Measurements from ENCODE around the gene CCDC34. TPM values are rescaled to one million over a fixed set of nuclear protein-coding genes. Genes with fewer than 3 reads are reported as not detected.

The CCDC34 gene
- total RNA-seq, 1 experiment from 2014 or later = 18.7 TPM

GRCh38 chr11:27410272-27410671 lies 47.3 kb upstream of the CCDC34 start:
- RAD21 ChIA-PET (ENCODE audit: low non-redundant PET in 1 of 2, low total read pairs in 2 of 2, uncharacterized antibody in 2 of 2, unreplicated experiment in 2 of 2) = no interaction called here
- CTCF ChIA-PET = no interaction called here
- intact Hi-C loops (cut with micrococcal nuclease) = no loop called here

GRCh38 chr11:27409742-27410141 lies 46.7 kb upstream of the CCDC34 start:
- no peak overlapping the region for H3K27ac ChIP-seq (ENCODE audit: low read depth, low read length)
- no peaks in the 10 kb centered on the region for H3K27me3 ChIP-seq (ENCODE audit: insufficient read depth, low read length)
- no peaks in the 10 kb centered on the region for H3K9me2 ChIP-seq (ENCODE audit: insufficient read depth)
- H3K4me3 ChIP-seq (replicated peaks in 1 of 2; ENCODE audit: low read depth in 1 of 2, low read length in 2 of 2) = no peak overlapping the region
- H4K20me1 ChIP-seq (ENCODE audit: insufficient read depth) = no peaks in the 10 kb centered on the region
- H3K4me2 ChIP-seq (ENCODE audit: low read length) = no peak overlapping the region
- no TSS peak for BruUV-seq (replicated peaks)
- H3K9me3 ChIP-seq (ENCODE audit: control insufficient read depth in 1 of 2, insufficient read depth in 1 of 2, low read depth in 1 of 2, low read length in 2 of 2) = no peaks in the 10 kb centered on the region
- ChIA-PET POLR2A (no interaction called here), RAD21 (ENCODE audit: low non-redundant PET in 1 of 2, low total read pairs in 2 of 2, uncharacterized antibody in 2 of 2, unreplicated experiment in 2 of 2) (no interaction called here), CTCF (no interaction called here)
- H3K9ac ChIP-seq (ENCODE audit: low read length) = no peak overlapping the region
- no peaks in the 10 kb centered on the region for H3K4me1 ChIP-seq (ENCODE audit: control insufficient read depth in 1 of 2, insufficient read depth in 2 of 2, low read length in 2 of 2)
- no peak for TF ChIP-seq ZFX (IDR thresholded peaks at IDR 0.05)
- no peak for TF ChIP-seq YY1 (IDR thresholded peaks at IDR 0.05; ENCODE audit: extremely low read depth, insufficient replicate concordance, low read depth, low read length)
- TF ChIP-seq, protein P1, sequence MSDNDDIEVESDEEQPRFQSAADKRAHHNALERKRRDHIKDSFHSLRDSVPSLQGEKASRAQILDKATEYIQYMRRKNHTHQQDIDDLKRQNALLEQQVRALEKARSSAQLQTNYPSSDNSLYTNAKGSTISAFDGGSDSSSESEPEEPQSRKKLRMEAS (IDR thresholded peaks at IDR 0.05) = no peak
- TF ChIP-seq SRF (IDR thresholded peaks at IDR 0.05; ENCODE audit: low read depth) = no peak
- intact Hi-C loops (cut with micrococcal nuclease) = no loop called here
- no peaks in the 10 kb centered on the region for H3K36me3 ChIP-seq (ENCODE audit: control insufficient read depth in 1 of 2, insufficient read depth in 2 of 2, low read length in 2 of 2)
- no peaks in the 10 kb centered on the region for H3K79me2 ChIP-seq (ENCODE audit: insufficient read depth, low read length)
- DNase-seq (ENCODE audit: low read depth, low spot score) = no peak
- no peak for ATAC-seq
- no peak overlapping the region for H2AFZ ChIP-seq (ENCODE audit: low read depth, low read length, poor library complexity, severe bottlenecking)

More at GRCh38 chr11:27410272-27410671, 47.3 kb upstream of the CCDC34 start:
- Histone ChIP-seq H3K4me2 (ENCODE audit: low read length) (no peak overlapping the region), H3K27me3 (ENCODE audit: insufficient read depth, low read length) (no peaks in the 10 kb centered on the region), H3K9ac (ENCODE audit: low read length) (no peak overlapping the region), H3K4me3 (replicated peaks in 1 of 2; ENCODE audit: low read depth in 1 of 2, low read length in 2 of 2) (no peak overlapping the region), H2AFZ (ENCODE audit: low read depth, low read length, poor library complexity, severe bottlenecking) (no peak overlapping the region), H3K9me2 (ENCODE audit: insufficient read depth) (no peaks in the 10 kb centered on the region), H3K4me1 (ENCODE audit: control insufficient read depth in 1 of 2, insufficient read depth in 2 of 2, low read length in 2 of 2) (no peaks in the 10 kb centered on the region), H3K9me3 (ENCODE audit: control insufficient read depth in 1 of 2, insufficient read depth in 1 of 2, low read depth in 1 of 2, low read length in 2 of 2) (no peaks in the 10 kb centered on the region), H4K20me1 (ENCODE audit: insufficient read depth) (no peaks in the 10 kb centered on the region), H3K27ac (ENCODE audit: low read depth, low read length) (no peak overlapping the region), H3K79me2 (ENCODE audit: insufficient read depth, low read length) (no peaks in the 10 kb centered on the region), H3K36me3 (ENCODE audit: control insufficient read depth in 1 of 2, insufficient read depth in 2 of 2, low read length in 2 of 2) (no peaks in the 10 kb centered on the region)
- POLR2A ChIA-PET = no interaction called here
- ATAC-seq = no peak
- no TSS peak for BruUV-seq (replicated peaks)
- DNase-seq (ENCODE audit: low read depth, low spot score) = no peak
- no peak for TF ChIP-seq CEBPB (IDR thresholded peaks at IDR 0.05; ENCODE audit: low read depth)
- no peak for TF ChIP-seq ZFX (IDR thresholded peaks at IDR 0.05)
- TF ChIP-seq, protein P1 (IDR thresholded peaks at IDR 0.05) = no peak
- TF ChIP-seq YY1 (IDR thresholded peaks at IDR 0.05; ENCODE audit: extremely low read depth, insufficient replicate concordance, low read depth, low read length) = no peak
- no peak for TF ChIP-seq SP1 (IDR thresholded peaks at IDR 0.05; ENCODE audit: low read depth)

Measured in HCT116 (cell line).